OCI-LY7 (cell line): ENCODE measurements around the gene NUP205.

Experiments used
- EZH2phosphoT487 ChIP-seq: fragments of 200-600 bp; sonication (generic); IDR thresholded peaks from 2 replicates; pipeline ENCODE4 v1.6.1; 2018; ENCODE audit warnings: low read depth, borderline replicate concordance, mild to moderate bottlenecking, mixed run types, antibody characterized with exemption, low read length, moderate library complexity, mixed read lengths
- TF ChIP-seq, protein P1 (sequence below): fragments of 200-600 bp; sonication (generic); conservative IDR thresholded peaks from 2 replicates; pipeline ENCODE4 v1.5.1; 2014; ENCODE audit warnings: mild to moderate bottlenecking, antibody characterized with exemption, low read length, moderate library complexity, mixed read lengths

DNA sequence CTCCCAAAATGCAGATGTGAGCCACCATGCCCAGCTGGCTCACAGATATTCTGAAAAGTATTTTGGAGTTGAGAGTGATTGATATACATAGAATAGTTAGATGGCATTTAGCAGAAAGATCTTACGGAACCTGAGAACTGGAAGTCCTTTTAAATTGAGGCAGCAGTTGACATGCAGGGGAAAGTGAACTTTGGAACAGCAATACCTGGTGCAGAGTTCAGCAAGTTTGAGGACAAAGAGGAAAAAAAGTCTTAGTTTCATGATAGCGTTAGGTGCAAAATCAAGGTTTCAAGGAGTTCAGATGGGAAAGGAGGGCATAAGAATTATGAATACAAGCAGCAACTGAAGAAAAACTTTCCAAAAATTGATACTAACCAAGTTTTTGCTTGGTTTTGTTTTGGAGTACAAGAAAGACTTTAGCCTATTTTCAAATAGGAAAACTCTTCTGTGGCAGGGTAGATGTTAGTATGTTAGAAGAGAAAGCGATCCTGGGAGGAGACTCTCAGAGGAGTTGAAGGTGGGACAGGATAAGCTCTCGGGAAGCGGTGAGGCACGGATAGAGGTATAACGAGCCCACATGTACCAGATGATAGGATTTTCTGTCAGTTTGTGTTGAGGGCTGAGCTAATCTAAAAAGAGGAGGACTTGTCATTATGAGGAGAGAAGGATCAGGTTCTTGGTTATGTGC is 76.6 kb downstream of the NUP205 start:
- TF ChIP-seq, protein P1, sequence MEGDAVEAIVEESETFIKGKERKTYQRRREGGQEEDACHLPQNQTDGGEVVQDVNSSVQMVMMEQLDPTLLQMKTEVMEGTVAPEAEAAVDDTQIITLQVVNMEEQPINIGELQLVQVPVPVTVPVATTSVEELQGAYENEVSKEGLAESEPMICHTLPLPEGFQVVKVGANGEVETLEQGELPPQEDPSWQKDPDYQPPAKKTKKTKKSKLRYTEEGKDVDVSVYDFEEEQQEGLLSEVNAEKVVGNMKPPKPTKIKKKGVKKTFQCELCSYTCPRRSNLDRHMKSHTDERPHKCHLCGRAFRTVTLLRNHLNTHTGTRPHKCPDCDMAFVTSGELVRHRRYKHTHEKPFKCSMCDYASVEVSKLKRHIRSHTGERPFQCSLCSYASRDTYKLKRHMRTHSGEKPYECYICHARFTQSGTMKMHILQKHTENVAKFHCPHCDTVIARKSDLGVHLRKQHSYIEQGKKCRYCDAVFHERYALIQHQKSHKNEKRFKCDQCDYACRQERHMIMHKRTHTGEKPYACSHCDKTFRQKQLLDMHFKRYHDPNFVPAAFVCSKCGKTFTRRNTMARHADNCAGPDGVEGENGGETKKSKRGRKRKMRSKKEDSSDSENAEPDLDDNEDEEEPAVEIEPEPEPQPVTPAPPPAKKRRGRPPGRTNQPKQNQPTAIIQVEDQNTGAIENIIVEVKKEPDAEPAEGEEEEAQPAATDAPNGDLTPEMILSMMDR: no peak
- TF ChIP-seq EZH2phosphoT487: no peak
